Measurements from ENCODE around the gene TMEM252.

The TMEM252 gene

GRCh38 chr9:68541568-68541967 is 885 bp upstream of the TMEM252 start:
- TF ChIP-seq CTCF (IDR thresholded peaks at IDR 0.05; ENCODE audit: low read depth, low read length, missing control alignments) = no peak
- DNase-seq (ENCODE audit: extremely low read depth, low read depth) = no peak

GRCh38 chr9:68538200-68538599 is 2.5 kb downstream of the TMEM252 start:
- no peak overlapping the region for H3K4me3 ChIP-seq (replicated peaks; ENCODE audit: low read depth, low read length)
- no peak for TF ChIP-seq CTCF (IDR thresholded peaks at IDR 0.05; ENCODE audit: low read depth, low read length, missing control alignments)
- DNase-seq (ENCODE audit: extremely low read depth, low read depth) = no peak

More at GRCh38 chr9:68541568-68541967, 885 bp upstream of the TMEM252 start:
- H3K4me3 ChIP-seq (replicated peaks; ENCODE audit: low read depth, low read length) = no peak overlapping the region

DNA sequence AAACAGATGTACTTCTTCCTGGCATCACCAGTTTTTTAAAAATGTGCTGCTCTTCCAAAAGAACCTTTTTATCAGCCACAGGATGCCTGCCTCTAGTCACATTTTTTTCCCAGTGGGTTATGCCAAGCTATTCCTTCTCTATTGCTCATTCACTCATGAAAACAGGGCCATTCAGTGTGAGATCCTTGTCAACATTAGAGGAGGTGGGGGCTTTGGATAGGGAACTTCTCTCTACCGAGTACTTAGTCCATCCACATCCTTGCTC is 3.1 kb downstream of the TMEM252 start:
- no peak for TF ChIP-seq CTCF (IDR thresholded peaks at IDR 0.05; ENCODE audit: low read depth, low read length, missing control alignments)
- DNase-seq (ENCODE audit: extremely low read depth, low read depth) = no peak
- no peak overlapping the region for H3K4me3 ChIP-seq (replicated peaks; ENCODE audit: low read depth, low read length)

DNA sequence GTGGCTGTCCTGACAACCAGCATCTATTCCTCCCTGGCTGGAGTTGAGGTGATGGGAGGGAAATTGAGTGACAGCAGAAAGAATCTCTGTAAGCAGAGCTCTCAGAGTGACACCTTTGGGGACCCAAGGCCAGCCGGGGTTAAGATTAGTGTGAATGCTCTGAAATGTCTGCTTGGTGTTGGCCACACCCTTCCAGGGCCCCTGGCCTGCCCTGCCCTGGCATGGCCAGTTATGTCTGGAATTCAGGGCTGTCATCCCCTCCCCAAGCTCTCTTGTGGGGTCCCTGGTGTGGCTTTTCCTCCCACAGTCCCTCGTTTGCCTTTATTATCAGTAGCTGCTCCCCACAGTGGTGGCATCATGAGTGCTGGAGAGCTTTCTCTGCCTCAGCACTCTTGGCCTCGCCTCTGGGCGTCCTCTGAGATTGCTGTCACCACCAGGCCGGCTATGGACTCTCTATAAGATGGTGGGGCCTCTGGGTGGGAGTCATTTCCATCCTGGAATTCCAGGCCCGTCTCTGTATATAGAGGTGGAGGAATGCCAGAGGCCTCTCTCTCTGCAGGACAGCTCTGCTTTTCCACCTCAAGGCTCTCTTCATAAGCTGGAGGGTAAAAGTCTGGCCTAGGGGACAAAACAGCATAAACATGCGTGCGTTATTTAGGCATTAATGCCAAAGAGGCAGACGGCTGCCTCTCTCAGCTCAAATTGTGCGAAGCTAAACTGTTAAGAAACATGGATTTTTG is 3.6 kb downstream of the TMEM252 start:
- no peak overlapping the region for H3K4me3 ChIP-seq (replicated peaks; ENCODE audit: low read depth, low read length)
- DNase-seq (ENCODE audit: extremely low read depth, low read depth) = no peak
- no peak for TF ChIP-seq CTCF (IDR thresholded peaks at IDR 0.05; ENCODE audit: low read depth, low read length, missing control alignments)

DNA sequence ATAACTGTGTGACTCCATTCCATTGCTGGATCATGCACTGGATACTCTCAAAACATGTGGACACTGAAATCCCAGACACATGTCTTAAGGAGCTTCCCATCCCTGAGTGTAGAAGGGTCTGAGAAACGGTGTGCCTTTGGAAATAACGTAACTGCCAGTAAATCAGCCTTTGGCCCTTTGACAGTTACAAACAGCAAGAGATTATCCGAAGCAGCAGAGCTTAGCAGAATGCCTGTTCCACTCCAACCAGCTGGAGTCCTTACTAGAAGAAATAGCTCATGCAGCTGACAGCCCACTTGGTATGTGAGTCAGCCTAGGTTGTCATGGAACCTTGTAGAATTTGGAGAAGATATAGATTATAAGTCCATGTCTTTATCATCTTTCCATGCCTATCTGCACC is 7.0 kb downstream of the TMEM252 start:
- no peak for TF ChIP-seq CTCF (IDR thresholded peaks at IDR 0.05; ENCODE audit: low read depth, low read length, missing control alignments)
- DNase-seq (ENCODE audit: extremely low read depth, low read depth) = no peak
- H3K4me3 ChIP-seq (replicated peaks; ENCODE audit: low read depth, low read length) = no peak overlapping the region

DNA sequence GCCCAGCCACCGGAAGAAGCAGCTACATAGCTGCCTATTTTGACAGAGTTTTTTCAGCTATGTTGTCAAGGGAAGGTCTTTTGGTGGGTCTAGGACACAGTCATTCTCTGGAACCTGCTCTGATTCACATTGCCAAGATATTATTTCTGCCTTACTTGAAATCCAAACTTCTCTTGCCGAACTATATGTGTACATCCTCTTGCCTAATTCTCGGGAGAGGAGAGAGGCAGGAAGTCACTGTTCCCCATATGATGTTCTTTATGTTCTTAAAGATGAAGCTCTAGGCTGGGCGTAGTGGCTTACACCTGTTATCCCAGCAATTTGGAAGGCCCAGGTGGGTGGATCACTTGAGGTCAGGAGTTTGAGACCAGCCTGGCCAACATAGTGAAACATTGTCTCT is 8.6 kb downstream of the TMEM252 start:
- no peak for TF ChIP-seq CTCF (IDR thresholded peaks at IDR 0.05; ENCODE audit: low read depth, low read length, missing control alignments)
- no peak overlapping the region for H3K4me3 ChIP-seq (replicated peaks; ENCODE audit: low read depth, low read length)
- DNase-seq (ENCODE audit: extremely low read depth, low read depth) = no peak

DNA sequence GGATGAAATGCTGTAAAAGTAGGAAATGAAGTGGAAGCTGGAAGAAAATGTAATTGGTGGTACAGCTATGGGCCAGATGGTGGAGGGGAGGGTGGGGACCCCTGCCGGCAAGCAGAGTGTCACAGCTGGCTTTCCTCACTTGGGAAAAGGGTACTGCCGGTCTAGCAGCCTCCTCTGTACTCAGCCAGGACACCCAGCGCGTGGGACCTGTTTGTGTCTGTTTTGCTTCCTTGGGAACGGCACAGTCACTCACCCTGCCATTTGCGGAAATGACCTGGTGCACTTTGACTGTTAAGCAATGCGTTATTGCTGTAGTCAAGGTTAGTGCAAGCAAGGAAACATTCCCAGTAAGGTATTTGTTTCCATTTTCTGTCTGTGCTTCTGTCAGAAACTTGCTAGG is 10.1 kb downstream of the TMEM252 start:
- TF ChIP-seq CTCF (IDR thresholded peaks at IDR 0.05; ENCODE audit: low read depth, low read length, missing control alignments) = peak; percentile 4
- H3K4me3 ChIP-seq (replicated peaks; ENCODE audit: low read depth, low read length) = no peak overlapping the region
- DNase-seq (ENCODE audit: extremely low read depth, low read depth) = no peak

Data from HFF-Myc (cell line).